ENCODE measurements around the gene TSC1.

The TSC1 gene

GRCh38 chr9:132886334-132886725 is 58.1 kb downstream of the TSC1 start:
- DNase-seq = no peak

GRCh38 chr9:132885720-132886333 is 58.6 kb downstream of the TSC1 start:
- DNase-seq = no peak

- no peak for DNase-seq
Observed at GRCh38 chr9:132883349-132884294, 60.8 kb downstream of the TSC1 start.

DNA sequence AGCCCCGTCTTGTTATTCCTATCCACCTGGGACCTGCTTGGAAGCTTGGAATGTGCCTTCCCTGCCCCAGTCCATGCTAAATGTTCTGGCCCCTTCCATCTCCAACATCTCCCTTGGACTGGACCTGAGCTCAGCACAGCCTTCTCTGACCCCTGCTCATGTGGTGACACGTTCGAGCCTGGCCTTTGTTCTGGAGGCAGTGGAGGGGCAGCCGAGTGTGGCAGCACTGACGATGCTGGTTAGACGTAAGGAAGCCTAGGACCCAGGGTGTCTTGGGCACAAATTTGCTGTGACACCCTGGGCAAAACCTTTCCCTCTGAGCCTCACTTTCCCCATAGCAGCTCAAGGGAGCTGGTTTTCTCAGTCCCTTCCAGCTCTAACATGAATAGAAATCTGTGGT is 61.8 kb downstream of the TSC1 start:
- DNase-seq = no peak

DNA sequence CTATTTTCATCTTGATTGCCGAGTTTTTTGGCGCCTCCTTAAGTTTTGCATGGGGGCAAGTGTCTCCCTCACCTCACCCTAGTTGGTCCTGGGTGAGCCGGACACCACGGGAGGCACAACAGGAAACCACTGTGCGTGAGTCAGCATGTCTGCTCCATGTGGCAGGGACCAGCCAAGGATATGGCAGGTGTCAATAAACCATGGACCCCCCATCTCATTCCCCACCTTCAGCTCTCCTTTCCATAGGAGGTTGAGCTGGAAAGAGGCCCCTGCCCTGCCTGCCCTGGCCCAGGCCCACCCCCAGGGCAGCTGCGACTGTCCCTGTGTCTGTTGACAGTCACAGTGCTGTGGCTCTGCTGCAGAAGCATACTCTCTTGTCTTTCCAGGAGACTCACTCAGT is 62.6 kb downstream of the TSC1 start:
- DNase-seq = no peak

DNA sequence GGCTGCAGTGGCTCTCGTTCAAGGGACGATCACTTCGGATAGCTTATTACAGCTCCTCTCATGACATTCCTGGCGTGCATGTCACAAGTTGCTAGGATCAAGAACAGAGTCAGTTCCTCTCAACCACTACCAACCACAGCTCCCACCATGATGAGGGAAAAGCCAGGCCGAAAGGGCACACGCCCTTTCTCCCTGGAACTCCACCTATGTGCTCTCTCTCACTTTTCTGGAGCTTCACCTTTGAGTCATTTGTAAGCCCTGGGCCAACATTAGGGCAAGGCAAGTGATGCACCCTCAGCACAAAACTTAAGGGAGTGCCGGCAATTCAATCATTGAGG is 64.1 kb downstream of the TSC1 start:
- DNase-seq = no peak

DNA sequence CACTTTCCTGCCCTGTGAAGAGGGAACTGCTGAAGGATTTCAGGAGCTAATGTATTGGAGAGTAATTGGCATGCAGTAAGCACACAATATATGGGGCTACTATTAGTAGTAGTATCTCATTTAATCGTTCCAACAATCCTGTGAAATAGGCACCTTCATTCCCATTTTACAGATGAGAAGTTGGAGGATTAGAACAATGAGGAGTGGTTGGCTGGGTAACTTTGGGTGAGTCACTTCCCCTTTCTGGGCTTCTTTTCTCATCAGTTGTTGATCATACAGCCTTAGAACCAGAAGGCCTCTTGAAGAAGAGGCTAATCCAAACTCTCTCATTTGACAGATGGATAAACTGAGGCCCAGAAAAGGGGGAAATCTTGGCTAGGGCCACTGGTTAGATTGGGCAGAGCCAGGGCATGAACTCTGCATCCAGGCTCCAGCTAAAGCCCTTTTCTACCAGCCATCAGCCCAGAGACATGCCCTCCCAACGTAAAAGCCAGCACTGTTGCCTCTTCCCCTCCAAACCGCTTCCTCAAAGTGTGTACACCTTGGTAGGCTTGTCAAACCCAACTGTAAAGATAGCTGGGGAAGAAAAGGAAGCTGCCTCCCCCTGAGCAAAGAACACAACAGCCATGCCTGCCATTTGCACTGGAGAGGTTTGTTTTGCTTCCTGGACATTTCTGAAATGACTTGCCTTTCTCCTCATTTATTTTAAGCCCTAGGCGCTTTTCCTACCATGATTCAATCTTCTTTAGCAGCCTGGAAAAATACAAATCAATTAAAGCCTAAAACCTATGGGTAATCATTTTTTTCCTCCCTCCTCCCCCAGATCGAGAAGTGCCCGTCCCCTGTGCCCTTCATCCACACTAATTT is 64.7 kb downstream of the TSC1 start:
- DNase-seq = no peak

GRCh38 chr9:132878695-132879456 is 65.5 kb downstream of the TSC1 start, which contains the start of gene SPACA9:
TSS of gene SPACA9 (plus strand) at chr9:132878898. CDS start at chr9:132883948, 5,050 bp downstream.
- peak in 1 of 4 experiments; percentile 12 for DNase-seq

DNA sequence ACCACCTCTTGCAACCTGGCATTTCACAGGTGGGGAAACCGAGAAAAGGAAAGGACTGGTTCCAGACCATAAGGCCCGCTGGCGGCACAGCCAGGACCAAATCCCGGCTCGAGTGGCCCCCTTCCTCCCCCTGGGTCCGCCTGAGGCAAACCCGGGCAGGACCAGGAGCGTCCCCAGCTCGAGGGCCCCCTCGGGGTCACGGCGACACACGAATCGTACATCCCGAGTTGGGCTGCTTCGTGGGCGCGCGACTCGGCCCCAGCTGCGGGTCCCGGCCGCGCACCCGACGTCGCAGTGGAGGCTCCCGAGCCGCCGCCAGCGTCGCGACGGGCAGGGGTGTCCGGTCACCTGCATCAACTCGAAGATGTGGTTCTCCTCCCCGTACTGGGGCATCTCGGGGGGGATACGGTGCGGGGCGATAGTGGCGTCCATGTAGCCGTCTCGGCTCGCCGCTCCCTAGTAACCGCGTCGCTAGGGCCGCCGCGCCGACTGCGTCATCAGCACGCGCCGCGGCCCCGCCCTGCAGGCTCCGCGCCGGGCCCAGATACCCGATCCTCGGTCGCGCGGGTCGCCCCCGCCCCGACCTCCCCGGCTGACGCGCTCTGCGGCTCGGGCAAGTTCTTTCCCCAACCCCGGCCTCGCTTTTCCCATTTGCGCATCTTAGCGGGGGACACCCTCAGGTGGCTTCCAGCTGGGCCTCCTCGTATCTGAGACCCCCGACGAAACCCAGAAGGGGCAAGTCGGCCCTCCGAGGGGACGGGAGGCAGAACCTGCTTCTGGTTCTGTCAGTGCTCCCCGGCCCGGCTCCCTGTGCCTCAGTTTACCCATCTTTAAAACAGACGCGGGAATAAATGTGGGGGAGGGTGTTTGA is 66.4 kb downstream of the TSC1 start, which contains the start of gene AK8:
Gene AK8 (minus strand): TSS at position 461 of the 871 bp plus-strand sequence. CDS start 29 bp downstream, at position 432.
- peak; percentile 50 to 59 (median 56) for DNase-seq

DNA sequence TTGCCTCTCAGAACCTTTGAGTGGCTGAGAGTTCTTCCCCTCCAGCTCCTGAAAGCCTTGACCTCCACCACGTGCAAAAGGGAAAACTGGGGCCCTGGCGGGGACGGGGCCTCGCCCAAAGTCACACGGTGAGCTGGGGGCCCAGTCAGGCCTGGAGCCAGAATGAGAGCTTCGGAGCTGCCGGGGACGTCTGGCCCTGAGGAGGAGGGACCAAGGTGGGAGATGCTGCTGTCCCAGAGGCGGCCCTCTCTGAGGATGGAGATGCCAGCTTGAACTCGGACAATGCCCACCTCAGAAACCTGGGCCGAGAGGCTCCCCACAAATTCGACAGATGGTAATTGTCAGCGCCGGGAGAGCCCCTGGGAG is 67.0 kb downstream of the TSC1 start:
- DNase-seq = no peak

GRCh38 chr9:132876849-132877248 is 67.6 kb downstream of the TSC1 start:
- no peak for DNase-seq

GRCh38 chr9:132875159-132875558 is 69.3 kb downstream of the TSC1 start:
- no peak for DNase-seq

GRCh38 chr9:132873403-132873802 is 71.0 kb downstream of the TSC1 start:
- no peak for DNase-seq

- no peak for DNase-seq
Observed at GRCh38 chr9:132869266-132869665, 75.2 kb downstream of the TSC1 start.

- no peak for DNase-seq
Observed at GRCh38 chr9:132866898-132867297, 77.5 kb downstream of the TSC1 start.

DNA sequence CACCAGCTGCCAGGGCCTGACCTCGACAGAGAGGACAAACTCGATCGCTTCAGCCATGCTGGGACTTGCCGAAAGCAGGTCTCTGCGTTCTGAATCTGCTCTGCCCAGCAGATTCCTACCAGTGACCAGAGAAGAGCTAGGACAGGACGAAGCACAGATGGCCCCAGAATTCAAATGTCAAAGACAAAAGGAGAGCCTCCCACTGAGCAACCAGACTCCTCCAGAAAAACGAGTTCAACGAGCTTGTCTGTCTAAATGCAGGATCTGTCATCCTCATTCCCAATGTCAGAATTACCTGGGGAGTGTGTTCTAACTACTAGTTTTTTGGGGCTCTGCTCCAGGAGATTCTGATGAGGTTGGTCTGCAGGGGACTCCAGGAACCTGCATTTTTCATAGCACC is 79.7 kb downstream of the TSC1 start:
- no peak for DNase-seq

DNA sequence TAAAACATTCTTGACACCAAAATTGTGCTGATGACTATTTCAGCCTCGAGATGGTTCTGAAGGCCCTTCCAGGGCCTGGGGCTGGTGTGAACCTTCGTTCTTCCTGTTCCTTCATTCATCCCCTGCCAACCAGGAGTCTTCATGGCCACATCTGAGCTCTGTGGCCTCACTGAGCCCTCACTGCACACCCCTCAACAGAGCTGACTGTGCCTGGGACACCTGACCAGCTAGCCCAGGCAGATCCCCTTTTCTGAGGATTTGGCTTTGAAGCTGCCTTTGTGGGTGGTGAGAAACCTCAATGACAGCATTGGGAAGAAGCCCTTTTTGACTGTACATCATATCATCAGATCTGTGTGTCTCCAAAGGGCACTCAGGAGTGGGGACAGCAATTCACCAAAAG is 80.1 kb downstream of the TSC1 start:
- DNase-seq = no peak

DNA sequence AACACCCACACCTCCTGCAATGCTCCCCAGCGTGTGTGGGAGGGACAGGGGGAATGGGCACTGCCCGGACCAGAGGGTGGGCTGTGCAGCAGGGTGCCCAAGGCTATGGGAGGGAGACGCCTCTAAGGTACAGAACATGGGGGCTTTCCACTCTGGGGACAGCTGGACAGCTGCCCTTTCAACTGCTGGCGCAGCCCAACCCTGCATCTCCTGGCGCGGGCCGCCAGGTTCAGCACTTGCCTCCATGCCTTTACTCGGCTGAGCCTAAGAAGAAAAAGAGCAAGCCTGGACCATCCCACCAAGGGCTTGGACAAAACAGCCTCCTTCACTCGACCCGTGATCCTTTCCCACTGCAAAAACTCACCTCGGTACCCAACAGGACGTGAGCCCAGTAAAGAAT is 81.3 kb downstream of the TSC1 start:
- DNase-seq = no peak

DNA sequence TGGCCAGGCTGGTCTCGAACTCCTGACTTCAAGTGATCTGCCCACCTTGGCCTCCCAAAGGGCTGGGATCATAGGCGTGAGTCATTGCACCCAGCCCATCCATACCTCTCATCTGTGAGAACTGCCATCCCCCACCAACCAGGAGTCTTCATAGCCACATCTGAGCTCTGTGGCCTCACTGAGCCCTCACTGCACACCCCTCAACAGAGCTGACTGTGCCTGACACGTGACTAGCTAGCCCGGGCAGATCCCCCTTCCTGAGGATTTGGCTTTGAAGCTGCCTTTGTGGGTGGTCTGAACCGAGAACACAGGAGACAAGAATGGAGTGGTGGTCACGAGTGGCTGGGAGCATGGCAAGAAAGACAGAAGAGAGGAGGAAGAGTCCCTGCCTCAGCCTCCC is 81.9 kb downstream of the TSC1 start:
- DNase-seq = no peak

DNA sequence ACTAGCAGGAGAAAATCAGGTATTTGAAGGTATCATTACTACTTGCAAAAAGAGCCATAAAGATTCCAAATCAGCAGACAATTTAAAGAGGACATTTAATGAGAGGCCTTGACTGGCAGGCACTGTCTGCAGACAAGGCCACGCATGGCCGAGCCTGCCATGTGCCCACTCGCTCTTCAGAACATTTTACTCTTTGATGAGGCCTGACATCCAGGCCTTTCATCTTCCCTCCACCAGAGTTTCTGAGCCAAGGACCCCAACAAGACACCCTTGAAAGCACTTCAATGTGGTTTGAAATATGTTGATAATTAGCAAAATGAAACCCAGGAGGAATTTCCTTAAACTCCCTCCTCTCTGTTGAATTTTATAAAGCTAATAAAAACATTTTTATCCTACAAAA is 82.8 kb downstream of the TSC1 start:
- DNase-seq = no peak

- no peak for DNase-seq
Observed at GRCh38 chr9:132858751-132859150, 85.7 kb downstream of the TSC1 start.

All from activated CD4-positive, CD25-positive, alpha-beta regulatory T cell (primary cell).